Measurements from ENCODE around the gene BLOC1S1.

DNA sequence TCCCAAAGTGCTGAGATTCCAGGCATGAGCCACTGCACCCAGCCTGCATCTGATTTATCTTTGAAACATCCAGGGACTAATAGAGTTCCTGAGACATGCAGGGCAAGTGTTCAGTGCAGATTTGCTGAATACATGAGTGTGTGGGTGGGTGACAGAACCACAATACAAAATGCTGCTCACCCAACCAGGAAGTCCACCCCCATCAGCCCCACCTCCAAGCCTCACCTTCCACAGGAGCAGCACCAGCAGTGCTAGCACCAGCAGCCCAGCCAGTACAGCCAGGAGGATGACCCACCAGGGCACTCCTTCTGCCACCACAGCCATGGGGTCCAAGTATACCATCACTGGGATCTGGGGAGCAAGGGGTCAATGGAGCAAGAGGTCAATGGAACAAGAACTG is 28.1 kb upstream of the BLOC1S1 start:
- TF ChIP-seq CTCF (IDR thresholded peaks at IDR 0.05) (no peak), POLR2A (IDR thresholded peaks at IDR 0.05) (no peak)

All from uterus (tissue), 2 donors.